Measurements from ENCODE around the gene PPP2R2D. TPM values are rescaled to one million over a fixed set of nuclear protein-coding genes. Genes with fewer than 3 reads are reported as not detected.
A peak's percentile ranks its signal among the peaks of the same experiment; 100 is the strongest.

The PPP2R2D gene
- total and polyA plus RNA-seq, 5 experiments from 2014 or later: 22.7 to 49.6 (median 38.3) TPM

DNA sequence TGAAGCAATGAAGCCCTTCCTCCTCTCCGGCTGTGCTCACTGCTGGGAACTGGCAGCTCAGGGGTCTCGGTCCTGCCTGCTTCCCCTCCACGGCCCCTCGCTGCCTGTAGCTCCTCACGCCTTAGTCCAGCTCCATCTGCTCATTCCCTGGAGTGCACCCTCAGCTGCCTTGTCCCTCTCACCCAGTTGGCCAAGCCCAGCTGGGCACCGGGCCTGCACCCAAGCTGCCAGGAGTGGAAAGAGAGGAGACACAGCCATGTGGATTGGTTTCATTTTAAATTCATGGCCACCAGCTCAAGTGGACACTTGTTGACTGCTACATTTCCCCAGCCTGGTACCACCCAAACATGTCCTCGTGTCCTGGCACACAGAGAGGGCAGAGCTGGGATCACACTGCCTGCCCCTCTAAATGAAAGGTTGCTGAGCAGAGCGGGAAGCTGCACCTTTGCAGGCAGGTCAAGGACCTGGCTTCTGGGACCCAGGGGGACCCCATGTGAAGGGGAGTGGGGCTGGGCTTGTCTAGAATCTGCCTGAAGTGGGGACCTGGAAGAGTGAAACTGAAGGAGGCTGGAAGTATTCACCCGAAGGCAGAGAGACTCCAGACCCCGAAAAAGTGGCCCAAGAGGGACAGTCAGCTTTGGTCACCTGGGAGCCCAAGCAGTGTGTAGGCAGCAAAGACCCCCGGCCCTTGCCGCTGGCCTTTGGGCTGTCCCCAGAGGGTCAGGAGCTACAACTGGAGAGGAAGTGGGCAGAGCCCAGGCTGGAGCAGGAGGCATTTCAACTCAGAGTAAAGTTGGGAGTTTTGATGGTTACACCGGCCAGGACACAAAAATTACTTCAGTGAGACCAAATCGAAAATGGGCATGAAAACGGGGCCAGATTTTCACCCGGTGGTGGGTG lies 95.9 kb downstream of the PPP2R2D start:
- ATAC-seq (no peak), DNase-seq (no peak)
- Mint-ChIP-seq H3K27ac (peak overlapping the region in 3 of 10 donors; percentile 7 to 74 (median 53)), H3K36me3 (no peaks in the 10 kb centered on the region), H3K4me1 (peaks cover 0 to 4% (median under 1%) of the 10 kb centered on the region in 4 donors), H3K4me3 (no peak overlapping the region), H3K9me3 (no peaks in the 10 kb centered on the region), H3K27me3 (peaks cover 0 to 2% (median 0%) of the 10 kb centered on the region in 5 donors)
- POLR2A ChIA-PET: no interaction called here

GRCh38 chr10:131997366-131998049 lies 96.7 kb downstream of the PPP2R2D start:
- no peak for ATAC-seq
- peaks cover 0 to 4% (median under 1%) of the 10 kb centered on the region in 4 donors for H3K4me1 Mint-ChIP-seq
- H3K4me3 Mint-ChIP-seq: no peak overlapping the region
- H3K9me3 Mint-ChIP-seq: no peaks in the 10 kb centered on the region
- no peaks in the 10 kb centered on the region for H3K36me3 Mint-ChIP-seq
- H3K27me3 Mint-ChIP-seq: peaks cover 0 to 10% (median 0%) of the 10 kb centered on the region in 5 donors
- peak overlapping the region in 2 of 10 donors; percentile 5 to 39 for H3K27ac Mint-ChIP-seq
- POLR2A ChIA-PET: no interaction called here
- DNase-seq: no peak

GRCh38 chr10:131998050-131998844 lies 97.4 kb downstream of the PPP2R2D start:
- peaks cover 0 to 4% (median under 1%) of the 10 kb centered on the region in 4 donors for H3K4me1 Mint-ChIP-seq
- H3K27ac Mint-ChIP-seq: peak overlapping the region in 3 of 10 donors; percentile 5 to 39 (median 21)
- no peaks in the 10 kb centered on the region for H3K36me3 Mint-ChIP-seq
- ATAC-seq: no peak
- DNase-seq: no peak
- POLR2A ChIA-PET: no interaction called here
- H3K27me3 Mint-ChIP-seq: peaks cover 0 to 16% (median 0%) of the 10 kb centered on the region in 5 donors
- H3K9me3 Mint-ChIP-seq: no peaks in the 10 kb centered on the region
- no peak overlapping the region for H3K4me3 Mint-ChIP-seq

DNA sequence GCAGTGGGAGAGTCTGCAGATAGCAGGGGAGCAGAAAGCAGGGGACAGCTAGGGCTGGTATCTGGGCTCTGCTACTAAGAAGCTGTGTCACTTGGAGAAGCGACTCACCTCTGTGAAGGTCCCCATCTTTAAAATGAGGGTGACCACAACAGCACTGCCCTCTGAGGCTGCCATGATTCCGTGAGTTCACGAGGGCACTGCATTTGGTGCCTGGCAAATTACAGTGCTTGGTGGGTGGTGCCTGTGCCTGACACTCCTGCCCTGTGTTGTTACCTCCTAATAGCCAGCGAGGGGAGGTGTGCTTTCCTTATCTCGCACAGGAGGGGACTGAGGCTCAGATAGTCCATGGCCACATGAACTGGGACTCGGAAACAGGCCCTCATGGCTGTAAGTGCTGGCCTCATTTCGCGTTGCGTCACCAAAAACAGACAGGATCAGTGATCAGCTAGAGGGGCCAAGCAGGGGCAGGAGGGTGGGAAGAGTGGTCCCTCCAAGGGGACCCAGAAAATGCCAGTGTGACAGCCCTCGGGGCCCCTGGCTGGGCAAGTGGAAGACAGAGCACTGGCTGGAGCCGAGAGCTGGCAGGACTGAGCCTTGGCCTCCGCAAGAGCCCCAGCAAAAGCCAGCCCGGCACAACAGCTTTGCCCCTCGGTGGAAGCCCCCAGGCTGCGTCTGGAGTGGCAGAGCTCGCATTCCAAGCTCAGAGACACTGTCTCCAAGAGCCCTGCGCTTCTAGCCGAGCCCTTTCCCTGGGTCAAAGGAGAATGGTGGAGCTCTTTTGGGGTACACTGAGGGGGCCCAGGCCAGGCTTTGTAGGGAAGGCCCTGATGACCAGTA lies 98.3 kb downstream of the PPP2R2D start:
- Mint-ChIP-seq H3K36me3 (no peaks in the 10 kb centered on the region), H3K4me3 (no peak overlapping the region), H3K4me1 (peaks cover 0 to 5% (median under 1%) of the 10 kb centered on the region in 4 donors), H3K27me3 (peaks cover 0 to 16% (median 0%) of the 10 kb centered on the region in 5 donors), H3K9me3 (no peaks in the 10 kb centered on the region), H3K27ac (no peak overlapping the region)
- DNase-seq (no peak), ATAC-seq (no peak)
- POLR2A ChIA-PET: no interaction called here

GRCh38 chr10:132001238-132001972 lies 100.6 kb downstream of the PPP2R2D start:
- peaks cover 0 to 16% (median 1%) of the 10 kb centered on the region in 5 donors for H3K27me3 Mint-ChIP-seq
- POLR2A ChIA-PET: interaction anchor here (0.6 kb wide), 1 partner anchor 98 kb away, joined by 4 read pairs; no protein-coding TSS in a partner anchor
- peak overlapping the region in 5 of 10 donors; percentile 4 to 78 (median 20) for H3K4me3 Mint-ChIP-seq
- ATAC-seq (peak; percentile 23 to 85), DNase-seq (peak in 1 of 10 donors; percentile 13)
- H3K9me3 Mint-ChIP-seq: peaks cover 0 to 2% (median 0%) of the 10 kb centered on the region in 9 donors
- H3K4me1 Mint-ChIP-seq: peaks cover 0 to 5% (median 3%) of the 10 kb centered on the region in 4 donors
- peaks cover 0 to 7% (median 0%) of the 10 kb centered on the region in 3 donors for H3K36me3 Mint-ChIP-seq
- peak overlapping the region in 2 of 10 donors; percentile 35 to 49 for H3K27ac Mint-ChIP-seq

DNA sequence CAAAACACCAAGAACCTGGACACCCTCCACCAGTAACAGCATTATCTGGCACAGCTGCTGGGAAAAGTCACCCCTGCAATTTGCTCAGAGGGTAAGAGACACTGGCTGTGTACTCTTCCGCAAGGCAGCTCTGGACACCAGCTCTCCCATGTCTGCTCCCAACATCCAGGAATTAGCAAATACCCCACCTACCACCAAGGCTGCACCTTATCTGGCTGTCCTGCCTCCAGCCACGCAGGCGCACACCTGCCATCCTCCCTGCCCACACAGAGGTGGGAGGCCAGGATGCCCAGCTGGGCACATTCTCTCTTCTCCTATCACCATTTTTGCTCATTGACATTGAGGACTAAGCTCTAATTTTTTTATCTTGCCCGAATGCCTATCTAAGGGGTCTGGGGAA lies 101.2 kb downstream of the PPP2R2D start:
- H3K4me3 Mint-ChIP-seq: peak overlapping the region in 1 of 10 donors; percentile 8
- peak overlapping the region in 1 of 10 donors; percentile 31 for H3K27ac Mint-ChIP-seq
- no peak for ATAC-seq
- peaks cover 0 to 8% (median 4%) of the 10 kb centered on the region in 4 donors for H3K4me1 Mint-ChIP-seq
- H3K27me3 Mint-ChIP-seq: peaks cover 0 to 16% (median 1%) of the 10 kb centered on the region in 5 donors
- H3K9me3 Mint-ChIP-seq: peaks cover 0 to 2% (median 0%) of the 10 kb centered on the region in 9 donors
- H3K36me3 Mint-ChIP-seq: peaks cover 0 to 7% (median 0%) of the 10 kb centered on the region in 3 donors
- POLR2A ChIA-PET: no interaction called here
- DNase-seq: no peak

GRCh38 chr10:132003282-132003924 lies 102.6 kb downstream of the PPP2R2D start:
- peaks cover 0 to 7% (median 0%) of the 10 kb centered on the region in 3 donors for H3K36me3 Mint-ChIP-seq
- ATAC-seq: no peak
- peaks cover 2 to 10% (median 7%) of the 10 kb centered on the region in 4 donors for H3K4me1 Mint-ChIP-seq
- peaks cover 0 to 16% (median 4%) of the 10 kb centered on the region in 5 donors for H3K27me3 Mint-ChIP-seq
- POLR2A ChIA-PET: no interaction called here
- no peak for DNase-seq
- H3K9me3 Mint-ChIP-seq: peaks cover 0 to 2% (median 0%) of the 10 kb centered on the region in 9 donors
- H3K4me3 Mint-ChIP-seq: no peak overlapping the region
- peak overlapping the region in 1 of 10 donors; percentile 40 for H3K27ac Mint-ChIP-seq

- POLR2A ChIA-PET: no interaction called here
- peaks cover 0 to 21% (median 5%) of the 10 kb centered on the region in 5 donors for H3K27me3 Mint-ChIP-seq
- no peak overlapping the region for H3K4me3 Mint-ChIP-seq
These were observed 103.2 kb downstream of the PPP2R2D start for GRCh38 chr10:132004052-132004451.

DNA sequence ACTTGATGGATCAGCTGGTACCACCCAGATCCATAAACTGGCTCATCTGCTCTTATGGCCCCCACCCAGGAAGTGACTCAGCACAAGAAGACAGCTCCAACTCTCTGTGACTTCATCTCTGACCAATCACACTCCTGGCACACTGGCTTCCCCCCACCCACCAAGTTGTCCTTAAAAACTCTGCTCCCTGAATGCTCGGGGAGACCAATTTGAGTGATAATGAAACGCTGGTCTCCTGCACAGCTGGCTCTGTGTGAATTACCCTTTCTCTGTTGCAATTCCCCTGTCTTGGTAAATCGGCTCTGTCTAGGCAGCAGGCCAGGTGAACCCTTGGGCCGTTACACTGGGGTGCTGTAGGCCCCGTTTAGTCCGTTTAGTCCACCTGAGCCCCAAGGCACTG lies 104.3 kb downstream of the PPP2R2D start:
- H3K27ac Mint-ChIP-seq: no peak overlapping the region
- H3K4me3 Mint-ChIP-seq: no peak overlapping the region
- no peak for ATAC-seq
- POLR2A ChIA-PET: no interaction called here
- H3K9me3 Mint-ChIP-seq: peaks cover 0 to 2% (median 0%) of the 10 kb centered on the region in 9 donors
- H3K36me3 Mint-ChIP-seq: peaks cover 0 to 7% (median 0%) of the 10 kb centered on the region in 3 donors
- DNase-seq: no peak
- H3K27me3 Mint-ChIP-seq: peaks cover 0 to 32% (median 8%) of the 10 kb centered on the region in 5 donors
- peaks cover 2 to 10% (median 7%) of the 10 kb centered on the region in 4 donors for H3K4me1 Mint-ChIP-seq

More at GRCh38 chr10:132004052-132004451, 103.2 kb downstream of the PPP2R2D start:
- Mint-ChIP-seq H3K36me3 (peaks cover 0 to 7% (median 0%) of the 10 kb centered on the region in 3 donors), H3K27ac (no peak overlapping the region), H3K4me1 (peaks cover 2 to 10% (median 7%) of the 10 kb centered on the region in 4 donors), H3K9me3 (peaks cover 0 to 2% (median 0%) of the 10 kb centered on the region in 9 donors)
- no peak for DNase-seq
- no peak for ATAC-seq

DNA sequence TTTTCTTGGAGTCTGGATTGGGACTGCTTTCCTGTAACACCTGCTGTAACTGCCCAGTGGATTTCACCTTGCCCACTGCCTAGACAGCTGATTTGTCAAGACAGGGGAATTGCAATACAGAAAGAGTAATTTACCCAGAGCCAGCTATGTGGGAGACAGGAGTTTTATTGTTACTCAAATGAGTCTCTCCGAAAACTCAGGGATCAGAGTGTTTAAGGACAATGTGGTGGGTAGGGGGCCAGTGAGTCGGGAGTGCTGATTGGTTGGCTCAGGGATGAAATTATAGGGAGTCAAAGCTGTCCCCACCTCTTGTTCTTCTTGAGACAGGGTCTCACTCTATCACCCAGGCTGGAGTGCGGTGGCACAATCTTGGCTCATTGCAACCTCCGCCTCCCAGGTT lies 106.2 kb downstream of the PPP2R2D start:
- Mint-ChIP-seq H3K27me3 (peaks cover 3 to 28% (median 11%) of the 10 kb centered on the region in 5 donors), H3K27ac (peak overlapping the region in 1 of 10 donors; percentile 15), H3K4me1 (peaks cover 0 to 10% (median 6%) of the 10 kb centered on the region in 4 donors), H3K4me3 (no peak overlapping the region), H3K36me3 (peaks cover 0 to 7% (median 0%) of the 10 kb centered on the region in 3 donors), H3K9me3 (peaks cover 0 to 2% (median 0%) of the 10 kb centered on the region in 9 donors)
- POLR2A ChIA-PET: no interaction called here
- DNase-seq: no peak
- no peak for ATAC-seq
